Measurements from ENCODE around the gene TIMM21. TPM values are rescaled to one million over a fixed set of nuclear protein-coding genes. Genes with fewer than 3 reads are reported as not detected.

TIMM21 gene
- total and polyA plus RNA-seq, 4 donors, result 12.6 to 26.1 (median 22.8) TPM

DNA sequence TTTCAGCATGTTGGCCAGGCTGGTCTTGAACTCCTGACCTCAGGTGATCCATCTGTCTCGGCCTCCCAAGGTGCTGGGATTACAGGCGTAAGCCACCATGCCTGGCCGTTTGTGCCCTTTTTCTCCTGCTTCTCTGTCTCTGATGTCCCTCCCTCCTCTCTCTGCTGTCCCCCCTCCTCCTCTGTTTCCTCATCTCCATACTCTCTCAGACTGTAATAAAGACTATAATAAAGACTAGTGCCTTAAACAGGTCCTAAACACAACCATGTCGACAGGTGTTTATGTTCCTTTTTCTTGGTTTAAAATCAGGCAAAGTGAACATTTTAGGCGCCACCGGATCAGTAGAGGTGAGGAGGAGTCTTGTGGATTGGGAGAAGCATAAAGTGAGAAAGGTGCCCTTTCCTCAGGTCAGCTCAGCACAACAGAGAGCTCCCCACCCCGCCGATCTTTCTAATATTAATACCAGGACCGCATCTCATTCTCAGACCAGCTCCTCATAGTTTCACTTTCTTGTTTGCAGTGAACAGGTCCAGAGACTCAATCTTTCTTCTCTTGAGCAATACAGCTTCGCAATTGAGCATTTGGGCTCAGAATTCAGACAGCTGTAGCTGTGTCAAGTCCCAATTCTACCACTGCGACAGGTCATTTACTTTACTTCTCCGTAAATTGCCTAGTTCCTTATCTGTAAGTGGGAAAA, 23.7 kb downstream of the TIMM21 start:
- H3K4me3 ChIP-seq, result peak overlapping the region; percentile 8
- peaks cover 0 to 1% (median 0%) of the 10 kb centered on the region in 4 donors for H3K9me3 ChIP-seq (ENCODE audit: control insufficient read depth in 4 of 4, insufficient read depth in 3 of 4, low read length in 3 of 4)
- ATAC-seq (ENCODE audit: insufficient read depth, low FRiP score), result no peak
- DNase-seq, result no peak
- peaks cover 0 to 4% (median 0%) of the 10 kb centered on the region in 5 donors for H3K4me1 ChIP-seq (ENCODE audit: control insufficient read depth in 5 of 5, insufficient read depth in 5 of 5, low read length in 5 of 5)
- H3K9ac ChIP-seq (ENCODE audit: insufficient read depth in 1 of 2, low read length in 2 of 2), result no peak overlapping the region
- TF ChIP-seq, protein P1, sequence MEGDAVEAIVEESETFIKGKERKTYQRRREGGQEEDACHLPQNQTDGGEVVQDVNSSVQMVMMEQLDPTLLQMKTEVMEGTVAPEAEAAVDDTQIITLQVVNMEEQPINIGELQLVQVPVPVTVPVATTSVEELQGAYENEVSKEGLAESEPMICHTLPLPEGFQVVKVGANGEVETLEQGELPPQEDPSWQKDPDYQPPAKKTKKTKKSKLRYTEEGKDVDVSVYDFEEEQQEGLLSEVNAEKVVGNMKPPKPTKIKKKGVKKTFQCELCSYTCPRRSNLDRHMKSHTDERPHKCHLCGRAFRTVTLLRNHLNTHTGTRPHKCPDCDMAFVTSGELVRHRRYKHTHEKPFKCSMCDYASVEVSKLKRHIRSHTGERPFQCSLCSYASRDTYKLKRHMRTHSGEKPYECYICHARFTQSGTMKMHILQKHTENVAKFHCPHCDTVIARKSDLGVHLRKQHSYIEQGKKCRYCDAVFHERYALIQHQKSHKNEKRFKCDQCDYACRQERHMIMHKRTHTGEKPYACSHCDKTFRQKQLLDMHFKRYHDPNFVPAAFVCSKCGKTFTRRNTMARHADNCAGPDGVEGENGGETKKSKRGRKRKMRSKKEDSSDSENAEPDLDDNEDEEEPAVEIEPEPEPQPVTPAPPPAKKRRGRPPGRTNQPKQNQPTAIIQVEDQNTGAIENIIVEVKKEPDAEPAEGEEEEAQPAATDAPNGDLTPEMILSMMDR (IDR thresholded peaks at IDR 0.05; ENCODE audit: control extremely low read depth, extremely low read depth), result no peak
- no peak overlapping the region for H3K27ac ChIP-seq (ENCODE audit: low read depth in 1 of 2, low read length in 1 of 2)
- 48 to 70% methylated on average over 12 of the region's 12 CpGs for WGBS, 2 donors
- peaks cover 0 to 3% (median 0%) of the 10 kb centered on the region in 3 donors for H3K27me3 ChIP-seq (ENCODE audit: control insufficient read depth in 3 of 3, insufficient read depth in 3 of 3, low read length in 2 of 3)
- no peaks in the 10 kb centered on the region for H3K36me3 ChIP-seq (ENCODE audit: control insufficient read depth in 4 of 4, insufficient read depth in 4 of 4, low read length in 4 of 4)

DNA sequence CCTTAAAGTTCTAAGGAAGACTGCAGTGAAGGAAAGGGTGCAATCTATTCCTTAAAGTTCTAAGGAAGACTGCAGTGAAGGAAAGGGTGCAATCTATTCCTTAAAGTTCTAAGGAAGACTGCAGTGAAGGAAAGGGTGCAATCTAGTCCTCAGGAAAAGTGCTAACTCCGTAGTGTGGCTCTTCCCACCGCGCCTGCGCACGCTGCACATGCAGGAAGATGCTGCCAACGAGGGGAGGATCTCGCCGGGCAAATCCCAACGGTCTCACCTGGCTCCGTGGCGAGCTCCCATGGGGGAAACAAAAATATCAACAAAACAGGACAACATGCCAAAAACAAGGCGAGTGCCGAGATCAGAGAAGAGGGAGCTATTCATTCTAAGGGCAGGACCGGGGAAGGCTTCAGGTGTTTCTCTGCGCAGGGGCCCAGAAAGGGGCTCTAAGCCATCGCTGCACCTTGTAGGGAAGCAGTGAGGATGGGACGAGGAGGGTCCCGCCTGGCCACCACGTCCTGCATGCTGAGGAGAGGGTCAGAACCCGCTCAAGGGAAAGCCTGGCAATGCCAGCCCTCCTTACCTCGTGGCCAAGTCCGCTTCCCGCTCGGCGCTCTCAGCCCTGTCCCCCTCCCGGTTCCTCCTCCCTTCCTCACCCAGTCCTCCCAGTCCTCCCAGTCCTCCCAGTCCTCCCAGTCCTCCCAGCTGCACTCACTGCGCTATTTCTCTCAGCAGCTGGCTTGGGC, 24.5 kb downstream of the TIMM21 start:
- Histone ChIP-seq H3K9ac (ENCODE audit: insufficient read depth in 1 of 2, low read length in 2 of 2) (no peak overlapping the region), H3K4me1 (ENCODE audit: control insufficient read depth in 5 of 5, insufficient read depth in 5 of 5, low read length in 5 of 5) (peaks cover 0 to 4% (median 0%) of the 10 kb centered on the region in 5 donors), H3K27ac (ENCODE audit: low read depth in 1 of 2, low read length in 1 of 2) (no peak overlapping the region), H3K9me3 (ENCODE audit: control insufficient read depth in 4 of 4, insufficient read depth in 3 of 4, low read length in 3 of 4) (no peaks in the 10 kb centered on the region), H3K27me3 (ENCODE audit: control insufficient read depth in 3 of 3, insufficient read depth in 3 of 3, low read length in 2 of 3) (peaks cover 0 to 3% (median 0%) of the 10 kb centered on the region in 3 donors), H3K36me3 (ENCODE audit: control insufficient read depth in 4 of 4, insufficient read depth in 4 of 4, low read length in 4 of 4) (no peaks in the 10 kb centered on the region), H3K4me3 (no peak overlapping the region)
- no peak for ATAC-seq (ENCODE audit: insufficient read depth, low FRiP score)
- WGBS, 2 donors, result 78 to 89% methylated on average over 25 to 27 of the region's 27 CpGs
- TF ChIP-seq, protein P1 (IDR thresholded peaks at IDR 0.05; ENCODE audit: control extremely low read depth, extremely low read depth), result no peak
- no peak for DNase-seq

DNA sequence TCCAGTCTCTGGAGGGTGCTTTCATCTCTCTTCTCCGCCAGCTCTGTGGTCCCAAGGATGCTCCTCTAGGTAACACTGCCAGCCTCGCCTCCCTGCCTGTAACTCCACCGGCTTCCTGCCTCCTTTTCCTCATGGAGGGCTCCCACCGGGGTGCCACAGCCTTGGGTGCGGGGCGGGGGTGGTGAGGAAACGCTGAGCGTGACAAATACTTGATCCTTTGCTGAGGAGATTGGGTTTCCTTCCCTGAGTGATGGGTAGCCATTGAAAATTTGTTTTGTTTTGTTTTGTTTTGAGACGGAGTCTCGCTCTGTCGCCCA, 25.1 kb downstream of the TIMM21 start:
- H3K27ac ChIP-seq (ENCODE audit: low read depth in 1 of 2, low read length in 1 of 2), result no peak overlapping the region
- H3K27me3 ChIP-seq (ENCODE audit: control insufficient read depth in 3 of 3, insufficient read depth in 3 of 3, low read length in 2 of 3), result peaks cover 0 to 3% (median 0%) of the 10 kb centered on the region in 3 donors
- H3K9ac ChIP-seq (ENCODE audit: insufficient read depth in 1 of 2, low read length in 2 of 2), result no peak overlapping the region
- ATAC-seq (ENCODE audit: insufficient read depth, low FRiP score) (no peak), DNase-seq (no peak)
- no peaks in the 10 kb centered on the region for H3K36me3 ChIP-seq (ENCODE audit: control insufficient read depth in 4 of 4, insufficient read depth in 4 of 4, low read length in 4 of 4)
- TF ChIP-seq, protein P1 (IDR thresholded peaks at IDR 0.05; ENCODE audit: control extremely low read depth, extremely low read depth), result no peak
- H3K9me3 ChIP-seq (ENCODE audit: control insufficient read depth in 4 of 4, insufficient read depth in 3 of 4, low read length in 3 of 4), result no peaks in the 10 kb centered on the region
- WGBS, 2 donors, result 93 to 95% methylated on average over 11 of the region's 11 CpGs
- H3K4me1 ChIP-seq (ENCODE audit: control insufficient read depth in 5 of 5, insufficient read depth in 5 of 5, low read length in 5 of 5), result peaks cover 0 to 4% (median 0%) of the 10 kb centered on the region in 5 donors
- H3K4me3 ChIP-seq, result no peak overlapping the region

All from lung (tissue), 12 donors.